ENCODE data around the gene GRAMD1B.

The GRAMD1B gene

GRCh38 chr11:123470842-123471241 is 40.8 kb downstream of the GRAMD1B start:
- H3K9ac ChIP-seq (ENCODE audit: low read depth, low read length), result no peak overlapping the region
- no peaks in the 10 kb centered on the region for H3K9me3 ChIP-seq (ENCODE audit: insufficient read depth, low read depth, low read length)
- H3K4me1 ChIP-seq (ENCODE audit: insufficient read depth, low read length), result peaks cover 5% of the 10 kb centered on the region; the same call in 1 of the 2 replicates
- no peaks in the 10 kb centered on the region for H3K36me3 ChIP-seq (ENCODE audit: insufficient read depth, low read depth, low read length)
- no peak overlapping the region for H3K4me3 ChIP-seq (ENCODE audit: low read length)
- no peaks in the 10 kb centered on the region for H3K27me3 ChIP-seq (ENCODE audit: insufficient read depth, low read length)
- no peak overlapping the region for H3K27ac ChIP-seq (ENCODE audit: low read length)

GRCh38 chr11:123472236-123472935 is 42.3 kb downstream of the GRAMD1B start:
- no peak overlapping the region for H3K4me3 ChIP-seq (ENCODE audit: low read length)
- no peak overlapping the region for H3K9ac ChIP-seq (ENCODE audit: low read depth, low read length)
- no peaks in the 10 kb centered on the region for H3K27me3 ChIP-seq (ENCODE audit: insufficient read depth, low read length)

DNA sequence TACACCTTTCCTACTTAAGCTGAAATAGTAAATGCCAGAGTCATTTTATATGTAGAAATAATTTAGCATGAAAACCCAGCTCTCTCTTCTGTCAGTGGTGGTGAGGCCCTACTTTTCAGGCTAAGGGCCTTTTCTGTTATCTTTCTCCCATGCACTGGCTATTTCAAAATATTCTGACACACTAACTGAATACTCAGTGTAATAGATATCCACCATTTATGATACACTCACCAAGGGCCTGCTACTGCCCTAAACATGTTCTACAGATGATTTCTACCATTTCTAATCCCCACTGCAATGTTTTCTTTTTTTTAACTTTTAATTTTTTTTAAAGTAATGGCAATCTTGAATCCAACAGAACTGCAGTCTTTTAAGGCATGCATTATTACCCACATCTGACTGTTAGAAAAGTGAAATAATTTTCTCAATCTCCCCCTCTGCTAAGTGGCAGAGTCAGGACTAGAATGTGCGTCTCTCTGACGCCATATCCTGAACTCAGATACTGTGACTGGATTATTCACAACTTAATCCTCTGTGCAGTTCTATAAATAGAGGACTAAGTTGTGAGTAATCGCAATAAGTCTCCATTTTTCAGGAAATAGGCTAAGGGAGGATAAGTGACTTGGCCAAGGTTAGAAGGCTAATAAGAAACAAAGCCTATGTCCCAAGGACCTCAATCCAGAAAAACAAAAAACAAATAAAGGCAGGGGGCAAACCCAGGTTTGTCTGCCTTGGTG is 44.0 kb downstream of the GRAMD1B start:
- Histone ChIP-seq H3K9me3 (ENCODE audit: insufficient read depth, low read depth, low read length) (no peaks in the 10 kb centered on the region), H3K27me3 (ENCODE audit: insufficient read depth, low read length) (no peaks in the 10 kb centered on the region), H3K36me3 (ENCODE audit: insufficient read depth, low read depth, low read length) (no peaks in the 10 kb centered on the region), H3K27ac (ENCODE audit: low read length) (no peak overlapping the region), H3K9ac (ENCODE audit: low read depth, low read length) (no peak overlapping the region), H3K4me1 (ENCODE audit: insufficient read depth, low read length) (peaks cover 5% of the 10 kb centered on the region; the same call in 1 of the 2 replicates), H3K4me3 (ENCODE audit: low read length) (no peak overlapping the region)

More at GRCh38 chr11:123472236-123472935, 42.3 kb downstream of the GRAMD1B start:
- peaks cover 5% of the 10 kb centered on the region; the same call in 1 of the 2 replicates for H3K4me1 ChIP-seq (ENCODE audit: insufficient read depth, low read length)
- no peaks in the 10 kb centered on the region for H3K36me3 ChIP-seq (ENCODE audit: insufficient read depth, low read depth, low read length)
- H3K9me3 ChIP-seq (ENCODE audit: insufficient read depth, low read depth, low read length), result no peaks in the 10 kb centered on the region
- no peak overlapping the region for H3K27ac ChIP-seq (ENCODE audit: low read length)

DNA sequence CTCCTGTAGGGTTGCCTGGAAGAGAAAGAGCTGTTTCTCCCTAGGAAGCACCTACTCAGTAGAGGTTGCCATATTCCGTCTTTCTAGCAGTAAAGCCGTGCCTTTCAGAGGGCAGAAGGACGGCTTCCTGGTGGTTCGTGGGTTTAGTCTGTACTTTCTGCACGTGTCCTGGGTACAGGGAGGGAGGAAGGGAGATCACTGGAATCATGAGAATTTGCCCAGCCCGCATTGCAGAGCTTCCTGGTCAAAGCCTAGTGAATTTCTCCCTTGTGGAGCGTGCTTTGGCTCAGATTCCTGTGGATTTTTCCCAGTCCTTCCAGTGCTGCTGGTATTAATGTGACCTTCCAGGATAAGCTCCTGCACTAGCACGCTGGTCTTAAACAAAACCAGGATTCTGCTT is 44.9 kb downstream of the GRAMD1B start:
- H3K4me1 ChIP-seq (ENCODE audit: insufficient read depth, low read length), result peaks cover 5% of the 10 kb centered on the region; the same call in 1 of the 2 replicates
- no peaks in the 10 kb centered on the region for H3K27me3 ChIP-seq (ENCODE audit: insufficient read depth, low read length)
- no peak overlapping the region for H3K27ac ChIP-seq (ENCODE audit: low read length)
- no peaks in the 10 kb centered on the region for H3K9me3 ChIP-seq (ENCODE audit: insufficient read depth, low read depth, low read length)
- no peak overlapping the region for H3K4me3 ChIP-seq (ENCODE audit: low read length)
- no peak overlapping the region for H3K9ac ChIP-seq (ENCODE audit: low read depth, low read length)
- no peaks in the 10 kb centered on the region for H3K36me3 ChIP-seq (ENCODE audit: insufficient read depth, low read depth, low read length)

DNA sequence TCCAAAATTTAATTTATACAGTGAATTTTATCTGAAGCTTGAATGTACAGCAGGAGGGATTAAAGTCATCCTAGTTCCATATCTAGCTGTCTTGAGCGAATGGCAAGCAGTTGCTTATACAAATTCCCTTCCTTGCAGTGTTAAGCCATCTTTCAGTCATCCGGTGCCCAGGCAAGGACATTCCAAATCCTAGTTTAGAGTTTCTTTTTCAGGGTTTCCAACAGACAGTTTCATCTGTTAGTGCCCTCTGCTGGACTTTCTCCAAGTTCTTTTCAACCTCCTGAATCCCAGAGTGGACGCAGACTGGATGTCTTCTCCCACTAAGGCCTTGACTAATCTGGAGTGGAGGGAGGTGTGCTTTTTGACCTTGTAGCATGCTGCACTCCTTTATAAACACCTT is 45.4 kb downstream of the GRAMD1B start:
- no peak overlapping the region for H3K4me3 ChIP-seq (ENCODE audit: low read length)
- no peaks in the 10 kb centered on the region for H3K9me3 ChIP-seq (ENCODE audit: insufficient read depth, low read depth, low read length)
- peaks cover 10% of the 10 kb centered on the region; the same call in 1 of the 2 replicates for H3K4me1 ChIP-seq (ENCODE audit: insufficient read depth, low read length)
- H3K36me3 ChIP-seq (ENCODE audit: insufficient read depth, low read depth, low read length), result no peaks in the 10 kb centered on the region
- H3K27ac ChIP-seq (ENCODE audit: low read length), result no peak overlapping the region
- no peaks in the 10 kb centered on the region for H3K27me3 ChIP-seq (ENCODE audit: insufficient read depth, low read length)
- H3K9ac ChIP-seq (ENCODE audit: low read depth, low read length), result no peak overlapping the region

- Histone ChIP-seq H3K27me3 (ENCODE audit: insufficient read depth, low read length) (no peaks in the 10 kb centered on the region), H3K9ac (ENCODE audit: low read depth, low read length) (no peak overlapping the region), H3K4me1 (ENCODE audit: insufficient read depth, low read length) (peaks cover 14% of the 10 kb centered on the region; the same call in 1 of the 2 replicates), H3K27ac (ENCODE audit: low read length) (no peak overlapping the region), H3K4me3 (ENCODE audit: low read length) (no peak overlapping the region), H3K36me3 (ENCODE audit: insufficient read depth, low read depth, low read length) (peaks cover 8% of the 10 kb centered on the region; the same call in 1 of the 2 replicates), H3K9me3 (ENCODE audit: insufficient read depth, low read depth, low read length) (no peaks in the 10 kb centered on the region)
These were observed 47.3 kb downstream of the GRAMD1B start for GRCh38 chr11:123477205-123477907.

- no peaks in the 10 kb centered on the region for H3K9me3 ChIP-seq (ENCODE audit: insufficient read depth, low read depth, low read length)
- no peak overlapping the region for H3K27ac ChIP-seq (ENCODE audit: low read length)
- H3K4me1 ChIP-seq (ENCODE audit: insufficient read depth, low read length), result peaks cover 14% of the 10 kb centered on the region; the same call in 1 of the 2 replicates
- no peaks in the 10 kb centered on the region for H3K27me3 ChIP-seq (ENCODE audit: insufficient read depth, low read length)
- H3K9ac ChIP-seq (ENCODE audit: low read depth, low read length), result no peak overlapping the region
- H3K36me3 ChIP-seq (ENCODE audit: insufficient read depth, low read depth, low read length), result peaks cover 9% of the 10 kb centered on the region; the same call in 1 of the 2 replicates
- no peak overlapping the region for H3K4me3 ChIP-seq (ENCODE audit: low read length)
These were observed 48.4 kb downstream of the GRAMD1B start for GRCh38 chr11:123478352-123478987.

GRCh38 chr11:123479048-123479837 is 49.2 kb downstream of the GRAMD1B start:
- no peak overlapping the region for H3K4me3 ChIP-seq (ENCODE audit: low read length)
- no peaks in the 10 kb centered on the region for H3K27me3 ChIP-seq (ENCODE audit: insufficient read depth, low read length)
- no peak overlapping the region for H3K9ac ChIP-seq (ENCODE audit: low read depth, low read length)
- H3K9me3 ChIP-seq (ENCODE audit: insufficient read depth, low read depth, low read length), result no peaks in the 10 kb centered on the region
- peaks cover 12% of the 10 kb centered on the region; the same call in 1 of the 2 replicates for H3K36me3 ChIP-seq (ENCODE audit: insufficient read depth, low read depth, low read length)
- no peak overlapping the region for H3K27ac ChIP-seq (ENCODE audit: low read length)
- peaks cover 14% of the 10 kb centered on the region; the same call in 1 of the 2 replicates for H3K4me1 ChIP-seq (ENCODE audit: insufficient read depth, low read length)

- Histone ChIP-seq H3K36me3 (ENCODE audit: insufficient read depth, low read depth, low read length) (peaks cover 12% of the 10 kb centered on the region; the same call in 1 of the 2 replicates), H3K27ac (ENCODE audit: low read length) (peak overlapping the region; percentile 26), H3K9me3 (ENCODE audit: insufficient read depth, low read depth, low read length) (no peaks in the 10 kb centered on the region), H3K27me3 (ENCODE audit: insufficient read depth, low read length) (no peaks in the 10 kb centered on the region), H3K4me3 (ENCODE audit: low read length) (no peak overlapping the region), H3K4me1 (ENCODE audit: insufficient read depth, low read length) (peaks cover 9% of the 10 kb centered on the region; the same call in 1 of the 2 replicates), H3K9ac (ENCODE audit: low read depth, low read length) (peak overlapping the region; percentile 28; the same call in 1 of the 2 replicates)
These were observed 50.3 kb downstream of the GRAMD1B start for GRCh38 chr11:123480290-123480815.

DNA sequence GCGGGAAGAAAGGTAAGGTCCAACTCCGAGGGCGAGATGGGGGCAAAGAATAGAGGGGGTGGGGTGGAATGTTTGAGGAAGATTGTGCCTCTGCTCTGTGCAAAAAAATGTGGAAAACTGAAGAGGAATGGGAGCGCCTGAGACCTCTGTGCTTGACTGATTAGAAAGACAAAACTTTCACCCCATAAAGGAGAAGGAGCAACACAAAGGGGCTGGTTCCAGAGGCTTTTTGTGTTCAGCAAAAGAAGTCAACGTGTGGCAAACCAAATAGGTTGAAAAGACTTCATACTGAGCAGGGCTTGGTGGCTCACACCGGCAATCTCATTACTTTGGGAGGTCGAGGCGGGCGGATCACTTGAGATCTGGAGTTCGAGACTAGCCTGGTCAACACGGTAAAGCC is 50.8 kb downstream of the GRAMD1B start:
- H3K27me3 ChIP-seq (ENCODE audit: insufficient read depth, low read length), result no peaks in the 10 kb centered on the region
- peaks cover 9% of the 10 kb centered on the region; the same call in 1 of the 2 replicates for H3K4me1 ChIP-seq (ENCODE audit: insufficient read depth, low read length)
- peaks cover 12% of the 10 kb centered on the region; the same call in 1 of the 2 replicates for H3K36me3 ChIP-seq (ENCODE audit: insufficient read depth, low read depth, low read length)
- no peaks in the 10 kb centered on the region for H3K9me3 ChIP-seq (ENCODE audit: insufficient read depth, low read depth, low read length)
- no peak overlapping the region for H3K4me3 ChIP-seq (ENCODE audit: low read length)
- H3K9ac ChIP-seq (ENCODE audit: low read depth, low read length), result peak overlapping the region; percentile 28; the same call in 1 of the 2 replicates
- no peak overlapping the region for H3K27ac ChIP-seq (ENCODE audit: low read length)
